Endodermal cell (in vitro differentiated cells): ENCODE data around the gene PTPN9. TPM values are rescaled to one million over a fixed set of nuclear protein-coding genes. Genes with fewer than 3 reads are reported as not detected.

Source experiments
- DNase-seq: peaks from one replicate; pipeline ENCODE4 v3.0.0-alpha.2; 2017
- H3K27ac ChIP-seq: 2 replicates; pipeline ENCODE4 v1.5.1; 2013; ENCODE audit warnings: mild to moderate bottlenecking, low read depth, low read length, moderate library complexity
- H3K27me3 ChIP-seq: 2 replicates; pipeline ENCODE4 v1.6.1; 2013; ENCODE audit warnings: mild to moderate bottlenecking, low read length, moderate library complexity; ENCODE audit not compliant: insufficient read depth, control insufficient read depth, poor library complexity, severe bottlenecking
- H3K36me3 ChIP-seq: 2 replicates; pipeline ENCODE4 v1.7.0; 2013; ENCODE audit warnings: mild to moderate bottlenecking, low read length, moderate library complexity; ENCODE audit not compliant: control insufficient read depth, insufficient read depth
- H3K4me1 ChIP-seq: one replicate; pipeline ENCODE4 v1.7.0; 2013; ENCODE audit warnings: low read length; ENCODE audit not compliant: control insufficient read depth, insufficient read depth
- H3K4me3 ChIP-seq: 2 replicates; pipeline ENCODE4 v1.5.1; 2013; ENCODE audit warnings: mild to moderate bottlenecking, low read length, moderate library complexity
- H3K9ac ChIP-seq: 2 replicates; pipeline ENCODE4 v1.6.1; 2013; ENCODE audit warnings: mild to moderate bottlenecking, low read length, moderate library complexity; ENCODE audit not compliant: poor library complexity, severe bottlenecking; ENCODE audit errors: extremely low read depth
- H3K9me3 ChIP-seq: 2 replicates; pipeline ENCODE4 v1.6.1; 2013; ENCODE audit warnings: mild to moderate bottlenecking, low read length, moderate library complexity; ENCODE audit not compliant: control insufficient read depth
- H3K27ac Mint-ChIP-seq: 2 replicates; pipeline ENCODE4 v1.8.0; 2020; ENCODE audit warnings: mixed read lengths
- H3K27me3 Mint-ChIP-seq: 2 replicates; pipeline ENCODE4 v1.8.0; 2021; ENCODE audit warnings: mild to moderate bottlenecking, mixed read lengths; ENCODE audit not compliant: insufficient read depth
- H3K36me3 Mint-ChIP-seq: 2 replicates; pipeline ENCODE4 v1.8.0; 2020; ENCODE audit warnings: low read depth, mixed read lengths
- H3K4me1 Mint-ChIP-seq: 2 replicates; pipeline ENCODE4 v1.8.0; 2020; ENCODE audit warnings: mixed read lengths
- H3K4me3 Mint-ChIP-seq: 2 replicates; pipeline ENCODE4 v1.8.0; 2020; ENCODE audit warnings: mild to moderate bottlenecking, moderate library complexity, mixed read lengths
- H3K9me3 Mint-ChIP-seq: 2 replicates; pipeline ENCODE4 v1.8.0; 2020; ENCODE audit warnings: mild to moderate bottlenecking, mixed read lengths
- CTCF ChIP-seq: fragments of 200-600 bp; sonication (generic); conservative IDR thresholded peaks from 2 replicates; pipeline ENCODE4 v1.5.0; 2021; ENCODE audit warnings: antibody characterized with exemption, mild to moderate bottlenecking
- WGBS, 2 experiments: methylation state at CpG; one replicate each; pipeline versions ENCODE4 v1.1.5 to v1.1.7; 2013; ENCODE audit warnings: missing lambda C conversion rate in 2 of 2, mixed read lengths in 1 of 2; ENCODE audit not compliant: insufficient coverage in 1 of 2, insufficient read length in 1 of 2; 5-methylcytosine and 5-hydroxymethylcytosine counted together
- total RNA-seq, 2 donors: library from RNA; stranded (reverse); fragmentation: NEBNext Ultra II Directional in 1 of 2; extraction: Animal tissue kit (Norgen Biotek cat#: 25700) in 1 of 2; gene quantifications; 2 replicates in 1 of 2; 3 replicates in 1 of 2; pipeline ENCODE4 v1.2.1, GENCODE V29; 2021

PTPN9 gene
- total RNA-seq, 2 donors from 2014 or later = 49.1 to 53.5 TPM

GRCh38 chr15:75436881-75437280 lies 142.2 kb downstream of the PTPN9 start:
- Histone ChIP-seq H3K36me3 (peaks cover 29% of the 10 kb centered on the region), H3K4me3 (no peak overlapping the region), H3K27ac (no peak overlapping the region), H3K27me3 (no peaks in the 10 kb centered on the region), H3K4me1 (no peaks in the 10 kb centered on the region), H3K9me3 (no peaks in the 10 kb centered on the region), H3K9ac (no peak overlapping the region)
- H3K4me3 Mint-ChIP-seq = no peak overlapping the region
- WGBS, 2 experiments = 91 to 94% methylated on average over 5 of the region's 5 CpGs
- TF ChIP-seq CTCF = no peak
- H3K36me3 Mint-ChIP-seq = peaks cover 53% of the 10 kb centered on the region
- H3K4me1 Mint-ChIP-seq = peaks cover 3% of the 10 kb centered on the region
- no peak for DNase-seq
- peak overlapping the region; percentile 52 for H3K27ac Mint-ChIP-seq
- no peaks in the 10 kb centered on the region for H3K27me3 Mint-ChIP-seq
- H3K9me3 Mint-ChIP-seq = no peaks in the 10 kb centered on the region

GRCh38 chr15:75431682-75432081 lies 147.4 kb downstream of the PTPN9 start:
- Histone ChIP-seq H3K27me3 (no peaks in the 10 kb centered on the region), H3K9ac (no peak overlapping the region), H3K36me3 (peaks cover 52% of the 10 kb centered on the region), H3K4me3 (no peak overlapping the region), H3K27ac (no peak overlapping the region), H3K9me3 (no peaks in the 10 kb centered on the region), H3K4me1 (no peaks in the 10 kb centered on the region)
- H3K4me1 Mint-ChIP-seq = peaks cover 10% of the 10 kb centered on the region
- no peak for TF ChIP-seq CTCF
- peaks cover 55% of the 10 kb centered on the region for H3K36me3 Mint-ChIP-seq
- no peak for DNase-seq
- WGBS, 2 experiments = 88% methylated on average over 1 of the region's 1 CpG
- no peak overlapping the region for H3K4me3 Mint-ChIP-seq
- no peaks in the 10 kb centered on the region for H3K27me3 Mint-ChIP-seq
- no peaks in the 10 kb centered on the region for H3K9me3 Mint-ChIP-seq
- peak overlapping the region; percentile 76 for H3K27ac Mint-ChIP-seq

GRCh38 chr15:75431270-75431669 lies 147.8 kb downstream of the PTPN9 start:
- no peak overlapping the region for H3K9ac ChIP-seq
- H3K36me3 ChIP-seq = peaks cover 52% of the 10 kb centered on the region
- Mint-ChIP-seq H3K4me1 (peaks cover 13% of the 10 kb centered on the region), H3K9me3 (no peaks in the 10 kb centered on the region), H3K27ac (peak overlapping the region; percentile 76), H3K27me3 (no peaks in the 10 kb centered on the region), H3K36me3 (peaks cover 55% of the 10 kb centered on the region), H3K4me3 (no peak overlapping the region)
- WGBS, 2 experiments = 100% methylated on average over 2 of the region's 2 CpGs
- H3K4me3 ChIP-seq = no peak overlapping the region
- no peaks in the 10 kb centered on the region for H3K27me3 ChIP-seq
- no peak overlapping the region for H3K27ac ChIP-seq
- no peaks in the 10 kb centered on the region for H3K4me1 ChIP-seq
- no peaks in the 10 kb centered on the region for H3K9me3 ChIP-seq
- DNase-seq = no peak
- no peak for TF ChIP-seq CTCF
